ENCODE measurements around the gene ALKBH7.
A peak's percentile ranks its signal among the peaks of the same experiment; 100 is the strongest.
"Not testable (repeated sequence)": the region's sequence is repeated elsewhere in the genome, so short reads cannot be mapped to it uniquely, and the experiment has no call there.

ALKBH7 gene

GRCh38 chr19:6400062-6400944, 27.7 kb downstream of the ALKBH7 start:
- DNase-seq (ENCODE audit: low spot score) = not testable (repeated sequence)

GRCh38 chr19:6402058-6402457, 29.5 kb downstream of the ALKBH7 start:
- no peak for DNase-seq (ENCODE audit: low spot score)

- peak; percentile 82 for DNase-seq (ENCODE audit: low spot score)
These were observed 30.4 kb downstream of the ALKBH7 start for GRCh38 chr19:6402837-6403608.

- no peak for DNase-seq (ENCODE audit: low spot score)
These were observed 33.8 kb downstream of the ALKBH7 start for GRCh38 chr19:6406401-6406800.

- DNase-seq (ENCODE audit: low spot score) = no peak
These were observed 36.8 kb downstream of the ALKBH7 start for GRCh38 chr19:6409346-6409745.

- no peak for DNase-seq (ENCODE audit: low spot score)
These were observed 39.5 kb downstream of the ALKBH7 start for GRCh38 chr19:6412061-6412446.

- no peak for DNase-seq (ENCODE audit: low spot score)
These were observed 40.0 kb downstream of the ALKBH7 start for GRCh38 chr19:6412447-6413091.

GRCh38 chr19:6413291-6413690, 40.7 kb downstream of the ALKBH7 start:
- no peak for DNase-seq (ENCODE audit: low spot score)

GRCh38 chr19:6413721-6414643, 41.4 kb downstream of the ALKBH7 start:
- DNase-seq (ENCODE audit: low spot score) = no peak

GRCh38 chr19:6414793-6415590, 42.4 kb downstream of the ALKBH7 start:
- no peak for DNase-seq (ENCODE audit: low spot score)

- DNase-seq (ENCODE audit: low spot score) = no peak
These were observed 43.1 kb downstream of the ALKBH7 start for GRCh38 chr19:6415591-6416190.

GRCh38 chr19:6416658-6417405, 44.2 kb downstream of the ALKBH7 start:
- no peak for DNase-seq (ENCODE audit: low spot score)

- DNase-seq (ENCODE audit: low spot score) = peak; percentile 36
These were observed 45.3 kb downstream of the ALKBH7 start for GRCh38 chr19:6417713-6418561.

- DNase-seq (ENCODE audit: low spot score) = no peak
These were observed 46.0 kb downstream of the ALKBH7 start for GRCh38 chr19:6418562-6418932.

- DNase-seq (ENCODE audit: low spot score) = no peak
These were observed 48.8 kb downstream of the ALKBH7 start for GRCh38 chr19:6421075-6422014.

- no peak for DNase-seq (ENCODE audit: low spot score)
These were observed 51.1 kb downstream of the ALKBH7 start for GRCh38 chr19:6423499-6424194.
